Mesenchymal stem cell (in vitro differentiated cells and primary cell): Measurements from ENCODE around the gene NAV2.

ENCODE experiments used
- DNase-seq: peaks from one replicate; pipeline ENCODE4 v3.0.0-alpha.2; 2013
- H2AFZ ChIP-seq: one replicate; pipeline ENCODE4 v1.6.1; 2013; ENCODE audit warnings: low read depth, mild to moderate bottlenecking, control low read depth, inconsistent platforms, low read length, moderate library complexity
- H2AK5ac ChIP-seq: 2 replicates; pipeline ENCODE4 v1.6.1; 2013; ENCODE audit warnings: low read length, moderate library complexity, mild to moderate bottlenecking, inconsistent platforms; ENCODE audit not compliant: severe bottlenecking
- H2BK120ac ChIP-seq: one replicate; pipeline ENCODE4 v1.6.1; 2013; ENCODE audit warnings: low read depth, mild to moderate bottlenecking, inconsistent platforms, low read length, moderate library complexity
- H2BK12ac ChIP-seq, 2 experiments: one replicate each; pipeline ENCODE4 v1.6.1; 2013; ENCODE audit warnings: inconsistent platforms in 2 of 2, low read length in 2 of 2, mild to moderate bottlenecking in 2 of 2, moderate library complexity in 2 of 2, control low read depth in 1 of 2
- H2BK15ac ChIP-seq: one replicate; pipeline ENCODE4 v1.6.1; 2013; ENCODE audit warnings: mild to moderate bottlenecking, low read depth, inconsistent platforms; ENCODE audit not compliant: poor library complexity, severe bottlenecking
- H2BK5ac ChIP-seq: 2 replicates; pipeline ENCODE4 v1.6.1; 2013; ENCODE audit warnings: low read depth, mild to moderate bottlenecking, low read length, control low read depth, inconsistent platforms; ENCODE audit not compliant: poor library complexity, severe bottlenecking
- H3K14ac ChIP-seq, 2 experiments: one replicate each; pipeline ENCODE4 v1.6.1; 2013; ENCODE audit warnings: inconsistent platforms in 2 of 2, low read length in 2 of 2, control low read depth in 1 of 2, mild to moderate bottlenecking in 1 of 2, moderate library complexity in 1 of 2
- H3K18ac ChIP-seq, 2 experiments: one replicate each; pipeline ENCODE4 v1.6.1; 2013; ENCODE audit warnings: inconsistent platforms in 2 of 2, low read length in 2 of 2, control low read depth in 1 of 2, low read depth in 1 of 2, mild to moderate bottlenecking in 1 of 2
- H3K23ac ChIP-seq, 2 experiments: one replicate each; pipeline ENCODE4 v1.6.1; 2013; ENCODE audit warnings: inconsistent platforms in 2 of 2, low read length in 2 of 2, mild to moderate bottlenecking in 2 of 2, moderate library complexity in 2 of 2, control low read depth in 1 of 2
- H3K27ac ChIP-seq: 2 replicates; pipeline ENCODE4 v1.5.1; 2013; ENCODE audit warnings: mild to moderate bottlenecking, moderate library complexity, low read length, control low read depth, inconsistent platforms; ENCODE audit not compliant: poor library complexity, severe bottlenecking
- H3K27me3 ChIP-seq, 2 experiments: 2 replicates each; pipeline versions ENCODE4 v1.6.1 to v1.7.0; 2013; ENCODE audit warnings: low read length in 2 of 2, mild to moderate bottlenecking in 2 of 2, moderate library complexity in 2 of 2, control low read depth in 1 of 2, inconsistent platforms in 1 of 2; ENCODE audit not compliant: control insufficient read depth in 1 of 2, insufficient read depth in 1 of 2
- H3K36me3 ChIP-seq, 2 experiments: 2 replicates each; pipeline versions ENCODE4 v1.6.1 to v1.7.0; 2013; ENCODE audit warnings: low read length in 2 of 2, control low read depth in 1 of 2, inconsistent platforms in 1 of 2, low read depth in 1 of 2, mild to moderate bottlenecking in 1 of 2; ENCODE audit not compliant: insufficient read depth in 2 of 2, control insufficient read depth in 1 of 2
- H3K4ac ChIP-seq, 2 experiments: one replicate each; pipeline ENCODE4 v1.6.1; 2013; ENCODE audit warnings: inconsistent platforms in 2 of 2, low read length in 2 of 2, mild to moderate bottlenecking in 2 of 2, moderate library complexity in 2 of 2, control low read depth in 1 of 2, low read depth in 1 of 2
- H3K4me1 ChIP-seq: 2 replicates; pipeline ENCODE4 v1.6.1; 2013; ENCODE audit warnings: low read depth, low read length, control low read depth; ENCODE audit not compliant: control insufficient read depth, insufficient read depth
- H3K4me2 ChIP-seq: 2 replicates; pipeline ENCODE4 v1.6.1; 2013; ENCODE audit warnings: low read length, mild to moderate bottlenecking, inconsistent platforms; ENCODE audit not compliant: poor library complexity, severe bottlenecking
- H3K4me3 ChIP-seq, 2 experiments: 2 replicates each; pipeline versions ENCODE4 v1.5.1 to v1.7.0; 2013; ENCODE audit warnings: low read length in 2 of 2, mild to moderate bottlenecking in 2 of 2, control low read depth in 1 of 2, low read depth in 1 of 2; ENCODE audit not compliant: insufficient read depth in 1 of 2
- H3K79me1 ChIP-seq: replicated peaks from 2 replicates; pipeline ENCODE4 v1.6.1; 2013; ENCODE audit warnings: mild to moderate bottlenecking, control low read depth, low read length, inconsistent platforms; ENCODE audit not compliant: poor library complexity, severe bottlenecking
- H3K9ac ChIP-seq: 2 replicates; pipeline ENCODE4 v1.7.0; 2013; ENCODE audit warnings: mild to moderate bottlenecking, low read length, moderate library complexity
- H3K9me3 ChIP-seq: 2 replicates; pipeline ENCODE4 v1.7.0; 2013; ENCODE audit warnings: mild to moderate bottlenecking, low read length; ENCODE audit not compliant: control insufficient read depth
- H4K8ac ChIP-seq: one replicate; pipeline ENCODE4 v1.6.1; 2013; ENCODE audit warnings: inconsistent platforms, mild to moderate bottlenecking, low read length, moderate library complexity
- H4K91ac ChIP-seq: one replicate; pipeline ENCODE4 v1.6.1; 2013; ENCODE audit warnings: mild to moderate bottlenecking, low read length, inconsistent platforms
- WGBS: methylation state at CpG from one replicate; pipeline ENCODE4 v1.1.7; 2013; ENCODE audit warnings: mixed read lengths; 5-methylcytosine and 5-hydroxymethylcytosine counted together

Gene NAV2

GRCh38 chr11:20011307-20011951 lies 298.8 kb downstream of the NAV2 start:
- H3K27me3 ChIP-seq = no peaks in the 10 kb centered on the region
- no peak overlapping the region for H2BK5ac ChIP-seq
- H2BK120ac ChIP-seq = no peak overlapping the region
- no peaks in the 10 kb centered on the region for H3K9me3 ChIP-seq
- H3K4me2 ChIP-seq = no peak overlapping the region
- no peak overlapping the region for H4K8ac ChIP-seq
- H2BK15ac ChIP-seq = no peak overlapping the region
- no peak overlapping the region for H2BK12ac ChIP-seq
- peaks cover 8% of the 10 kb centered on the region for H3K4me1 ChIP-seq
- no peak overlapping the region for H3K4me3 ChIP-seq
- H3K4ac ChIP-seq = no peak overlapping the region
- H2AK5ac ChIP-seq = no peak overlapping the region
- peaks cover 0 to 56% of the 10 kb centered on the region in 2 experiments for H3K36me3 ChIP-seq
- H3K18ac ChIP-seq = no peak overlapping the region
- no peak overlapping the region for H3K27ac ChIP-seq
- DNase-seq = no peak
- H3K14ac ChIP-seq = no peak overlapping the region
- H3K9ac ChIP-seq = no peak overlapping the region
- H4K91ac ChIP-seq = no peak overlapping the region
- WGBS = 51% methylated on average over 2 of the region's 5 CpGs
- H3K23ac ChIP-seq = no peak overlapping the region
- H2AFZ ChIP-seq = no peak overlapping the region
- H3K79me1 ChIP-seq = no peaks in the 10 kb centered on the region

- H3K27ac ChIP-seq = peak overlapping the region; percentile 22
- H4K8ac ChIP-seq = no peak overlapping the region
- H3K79me1 ChIP-seq = peaks cover 4% of the 10 kb centered on the region
- H2AK5ac ChIP-seq = peak overlapping the region; percentile 57
- H3K36me3 ChIP-seq = peaks cover 0 to 51% of the 10 kb centered on the region in 2 experiments
- no peak overlapping the region for H3K4me3 ChIP-seq
- no peak overlapping the region for H3K4ac ChIP-seq
- WGBS = 92% methylated on average over 6 of the region's 7 CpGs
- peaks cover 8% of the 10 kb centered on the region for H3K4me1 ChIP-seq
- H2BK15ac ChIP-seq = no peak overlapping the region
- H3K27me3 ChIP-seq = no peaks in the 10 kb centered on the region
- H3K18ac ChIP-seq = no peak overlapping the region
- H4K91ac ChIP-seq = no peak overlapping the region
- H2AFZ ChIP-seq = no peak overlapping the region
- H2BK5ac ChIP-seq = no peak overlapping the region
- no peak for DNase-seq
- H3K9ac ChIP-seq = no peak overlapping the region
- H2BK12ac ChIP-seq = no peak overlapping the region
- peak overlapping the region; percentile 24 for H3K4me2 ChIP-seq
- no peaks in the 10 kb centered on the region for H3K9me3 ChIP-seq
- no peak overlapping the region for H3K23ac ChIP-seq
- no peak overlapping the region for H2BK120ac ChIP-seq
- no peak overlapping the region for H3K14ac ChIP-seq
These were observed 300.9 kb downstream of the NAV2 start for GRCh38 chr11:20013346-20014066.

GRCh38 chr11:20014067-20014402 lies 301.4 kb downstream of the NAV2 start:
- Histone ChIP-seq H2BK15ac (no peak overlapping the region), H3K79me1 (peaks cover 8% of the 10 kb centered on the region), H3K14ac (no peak overlapping the region), H4K8ac (no peak overlapping the region), H2AFZ (no peak overlapping the region), H3K4me1 (peaks cover 8% of the 10 kb centered on the region), H3K27me3 (no peaks in the 10 kb centered on the region), H2BK120ac (no peak overlapping the region), H3K4ac (no peak overlapping the region), H3K9me3 (no peaks in the 10 kb centered on the region), H3K18ac (no peak overlapping the region), H3K36me3 (peaks cover 0 to 46% of the 10 kb centered on the region in 2 experiments), H3K27ac (no peak overlapping the region), H3K23ac (no peak overlapping the region), H3K4me2 (no peak overlapping the region), H4K91ac (no peak overlapping the region), H3K9ac (no peak overlapping the region), H2AK5ac (peak overlapping the region; percentile 57), H2BK12ac (no peak overlapping the region), H2BK5ac (no peak overlapping the region), H3K4me3 (no peak overlapping the region)
- WGBS = 50% methylated on average over 2 of the region's 2 CpGs
- DNase-seq = no peak

- no peak overlapping the region for H2BK12ac ChIP-seq
- no peak overlapping the region for H3K4ac ChIP-seq
- H2BK120ac ChIP-seq = no peak overlapping the region
- no peaks in the 10 kb centered on the region for H3K9me3 ChIP-seq
- no peak overlapping the region for H3K4me2 ChIP-seq
- no peak overlapping the region for H3K18ac ChIP-seq
- no peak overlapping the region for H2AK5ac ChIP-seq
- H2BK5ac ChIP-seq = no peak overlapping the region
- H3K27me3 ChIP-seq = no peaks in the 10 kb centered on the region
- peaks cover 8% of the 10 kb centered on the region for H3K79me1 ChIP-seq
- no peak overlapping the region for H3K9ac ChIP-seq
- H2BK15ac ChIP-seq = no peak overlapping the region
- no peak overlapping the region for H3K23ac ChIP-seq
- peaks cover 0 to 38% of the 10 kb centered on the region in 2 experiments for H3K36me3 ChIP-seq
- peaks cover 8% of the 10 kb centered on the region for H3K4me1 ChIP-seq
- H3K4me3 ChIP-seq = no peak overlapping the region
- 98% methylated on average over 3 of the region's 3 CpGs for WGBS
- no peak overlapping the region for H3K14ac ChIP-seq
- no peak for DNase-seq
- no peak overlapping the region for H4K8ac ChIP-seq
- no peak overlapping the region for H2AFZ ChIP-seq
- no peak overlapping the region for H4K91ac ChIP-seq
- H3K27ac ChIP-seq = no peak overlapping the region
These were observed 302.5 kb downstream of the NAV2 start for GRCh38 chr11:20015101-20015500.
